ENCODE results near the gene ZNF76. TPM values are rescaled to one million over a fixed set of nuclear protein-coding genes. Genes with fewer than 3 reads are reported as not detected.

ZNF76 gene
- total RNA-seq, 1 donor from 2014 or later, result 14.8 TPM

- Mint-ChIP-seq H3K4me1 (peaks cover 7% of the 10 kb centered on the region), H3K4me3 (no peak overlapping the region), H3K36me3 (peaks cover 35% of the 10 kb centered on the region), H3K27me3 (ENCODE audit: insufficient read depth, low read depth) (peaks cover 2% of the 10 kb centered on the region), H3K27ac (no peak overlapping the region), H3K9me3 (no peaks in the 10 kb centered on the region)
- no peak overlapping the region for H3K4me2 ChIP-seq
- H3K79me2 ChIP-seq (ENCODE audit: low read depth), result peaks cover 3% of the 10 kb centered on the region
- H3K27ac ChIP-seq, result no peak overlapping the region
- peaks cover 5% of the 10 kb centered on the region for H3F3A ChIP-seq (ENCODE audit: low read depth)
- H2AFZ ChIP-seq (replicated peaks), result no peak overlapping the region
- H4K20me1 ChIP-seq (ENCODE audit: low read depth), result peaks cover 49% of the 10 kb centered on the region
- no peaks in the 10 kb centered on the region for H3K9me3 ChIP-seq (ENCODE audit: low read depth)
- H3K4me3 ChIP-seq, result no peak overlapping the region
- no peak overlapping the region for H3K9ac ChIP-seq
- TF ChIP-seq EZH2phosphoT487 (IDR thresholded peaks at IDR 0.05) (no peak), EZH2 (IDR thresholded peaks at IDR 0.05) (no peak)
- TF ChIP-seq, protein P1, sequence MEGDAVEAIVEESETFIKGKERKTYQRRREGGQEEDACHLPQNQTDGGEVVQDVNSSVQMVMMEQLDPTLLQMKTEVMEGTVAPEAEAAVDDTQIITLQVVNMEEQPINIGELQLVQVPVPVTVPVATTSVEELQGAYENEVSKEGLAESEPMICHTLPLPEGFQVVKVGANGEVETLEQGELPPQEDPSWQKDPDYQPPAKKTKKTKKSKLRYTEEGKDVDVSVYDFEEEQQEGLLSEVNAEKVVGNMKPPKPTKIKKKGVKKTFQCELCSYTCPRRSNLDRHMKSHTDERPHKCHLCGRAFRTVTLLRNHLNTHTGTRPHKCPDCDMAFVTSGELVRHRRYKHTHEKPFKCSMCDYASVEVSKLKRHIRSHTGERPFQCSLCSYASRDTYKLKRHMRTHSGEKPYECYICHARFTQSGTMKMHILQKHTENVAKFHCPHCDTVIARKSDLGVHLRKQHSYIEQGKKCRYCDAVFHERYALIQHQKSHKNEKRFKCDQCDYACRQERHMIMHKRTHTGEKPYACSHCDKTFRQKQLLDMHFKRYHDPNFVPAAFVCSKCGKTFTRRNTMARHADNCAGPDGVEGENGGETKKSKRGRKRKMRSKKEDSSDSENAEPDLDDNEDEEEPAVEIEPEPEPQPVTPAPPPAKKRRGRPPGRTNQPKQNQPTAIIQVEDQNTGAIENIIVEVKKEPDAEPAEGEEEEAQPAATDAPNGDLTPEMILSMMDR (IDR thresholded peaks at IDR 0.05), result no peak
- peaks cover 5% of the 10 kb centered on the region for H3K4me1 ChIP-seq
- no peaks in the 10 kb centered on the region for H3K27me3 ChIP-seq
- no peak for DNase-seq (ENCODE audit: low spot score)
- no peaks in the 10 kb centered on the region for H3K36me3 ChIP-seq
These were observed 11.2 kb upstream of the ZNF76 start for GRCh38 chr6:35248300-35248699.

DNA sequence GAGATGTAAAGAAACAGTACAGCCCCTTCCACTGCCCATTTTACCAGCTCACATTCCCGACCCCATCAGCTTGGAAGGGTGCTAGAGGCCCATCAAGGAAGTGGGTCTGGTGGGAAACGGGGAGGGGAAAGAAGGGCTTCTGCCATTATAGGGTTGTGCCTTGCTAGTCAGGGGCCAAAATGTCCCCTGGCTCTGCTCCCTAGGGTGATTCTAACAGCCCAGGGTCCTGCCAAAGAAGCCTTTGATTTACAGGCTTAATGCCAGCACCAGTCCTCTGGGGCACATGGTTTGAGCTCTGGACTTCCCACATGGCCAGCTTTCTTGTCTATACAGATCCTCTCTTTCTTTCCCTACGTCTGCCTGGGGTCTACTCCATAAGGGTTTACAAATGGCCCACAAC lies 10.6 kb upstream of the ZNF76 start:
- peaks cover 5% of the 10 kb centered on the region for H3F3A ChIP-seq (ENCODE audit: low read depth)
- H3K79me2 ChIP-seq (ENCODE audit: low read depth), result peaks cover 6% of the 10 kb centered on the region
- H4K20me1 ChIP-seq (ENCODE audit: low read depth), result peaks cover 54% of the 10 kb centered on the region
- no peaks in the 10 kb centered on the region for H3K27me3 ChIP-seq
- H3K36me3 ChIP-seq, result no peaks in the 10 kb centered on the region
- H3K4me1 Mint-ChIP-seq, result peaks cover 7% of the 10 kb centered on the region
- H3K36me3 Mint-ChIP-seq, result peaks cover 34% of the 10 kb centered on the region
- peak overlapping the region; percentile 22 for H3K4me3 Mint-ChIP-seq
- no peaks in the 10 kb centered on the region for H3K9me3 Mint-ChIP-seq
- no peak overlapping the region for H3K9ac ChIP-seq
- peak overlapping the region; percentile 86 for H3K27ac Mint-ChIP-seq
- peaks cover 2% of the 10 kb centered on the region for H3K27me3 Mint-ChIP-seq (ENCODE audit: insufficient read depth, low read depth)
- H3K4me2 ChIP-seq, result no peak overlapping the region
- DNase-seq (ENCODE audit: low spot score), result no peak
- H3K27ac ChIP-seq, result no peak overlapping the region
- H3K9me3 ChIP-seq (ENCODE audit: low read depth), result no peaks in the 10 kb centered on the region
- no peak overlapping the region for H3K4me3 ChIP-seq
- TF ChIP-seq EZH2 (IDR thresholded peaks at IDR 0.05), result no peak
- peaks cover 5% of the 10 kb centered on the region for H3K4me1 ChIP-seq
- no peak overlapping the region for H2AFZ ChIP-seq (replicated peaks)

- H3K27ac Mint-ChIP-seq, result no peak overlapping the region
- Histone ChIP-seq H3K4me1 (peaks cover 5% of the 10 kb centered on the region), H3K4me2 (no peak overlapping the region), H4K20me1 (ENCODE audit: low read depth) (peaks cover 35% of the 10 kb centered on the region), H3F3A (ENCODE audit: low read depth) (peaks cover 5% of the 10 kb centered on the region), H3K4me3 (no peak overlapping the region), H2AFZ (replicated peaks) (no peak overlapping the region), H3K36me3 (no peaks in the 10 kb centered on the region), H3K9me3 (ENCODE audit: low read depth) (no peaks in the 10 kb centered on the region), H3K79me2 (ENCODE audit: low read depth) (peaks cover 23% of the 10 kb centered on the region), H3K9ac (no peak overlapping the region), H3K27ac (no peak overlapping the region), H3K27me3 (no peaks in the 10 kb centered on the region)
- peaks cover 14% of the 10 kb centered on the region for H3K36me3 Mint-ChIP-seq
- H3K9me3 Mint-ChIP-seq, result no peaks in the 10 kb centered on the region
- no peak for DNase-seq (ENCODE audit: low spot score)
- TF ChIP-seq EZH2phosphoT487 (IDR thresholded peaks at IDR 0.05) (no peak), EZH2 (IDR thresholded peaks at IDR 0.05) (no peak)
- TF ChIP-seq, protein P1 (IDR thresholded peaks at IDR 0.05), result no peak
- no peak overlapping the region for H3K4me3 Mint-ChIP-seq
- H3K4me1 Mint-ChIP-seq, result peaks cover 9% of the 10 kb centered on the region
- H3K27me3 Mint-ChIP-seq (ENCODE audit: insufficient read depth, low read depth), result no peaks in the 10 kb centered on the region
These were observed 7.6 kb upstream of the ZNF76 start for GRCh38 chr6:35251949-35252348.

GRCh38 chr6:35253249-35253648 lies 6.3 kb upstream of the ZNF76 start:
- H3K4me1 ChIP-seq, result peaks cover 10% of the 10 kb centered on the region
- Mint-ChIP-seq H3K4me3 (no peak overlapping the region), H3K27me3 (ENCODE audit: insufficient read depth, low read depth) (no peaks in the 10 kb centered on the region), H3K4me1 (peaks cover 15% of the 10 kb centered on the region), H3K27ac (no peak overlapping the region), H3K9me3 (no peaks in the 10 kb centered on the region), H3K36me3 (peaks cover 17% of the 10 kb centered on the region)
- H3K9ac ChIP-seq, result no peak overlapping the region
- no peak overlapping the region for H3K27ac ChIP-seq
- no peak overlapping the region for H2AFZ ChIP-seq (replicated peaks)
- H3K27me3 ChIP-seq, result no peaks in the 10 kb centered on the region
- no peak for DNase-seq (ENCODE audit: low spot score)
- no peaks in the 10 kb centered on the region for H3K36me3 ChIP-seq
- H3K79me2 ChIP-seq (ENCODE audit: low read depth), result peaks cover 36% of the 10 kb centered on the region
- H3K4me2 ChIP-seq, result no peak overlapping the region
- no peak overlapping the region for H3K4me3 ChIP-seq
- TF ChIP-seq, protein P1 (IDR thresholded peaks at IDR 0.05), result no peak
- no peak for TF ChIP-seq EZH2phosphoT487 (IDR thresholded peaks at IDR 0.05)
- no peak for TF ChIP-seq EZH2 (IDR thresholded peaks at IDR 0.05)
- peaks cover 35% of the 10 kb centered on the region for H4K20me1 ChIP-seq (ENCODE audit: low read depth)
- peaks cover 9% of the 10 kb centered on the region for H3F3A ChIP-seq (ENCODE audit: low read depth)
- H3K9me3 ChIP-seq (ENCODE audit: low read depth), result no peaks in the 10 kb centered on the region

All from neural progenitor cell (in vitro differentiated cells).